ENCODE measurements around the gene ATP6V0E2. TPM values are rescaled to one million over a fixed set of nuclear protein-coding genes. Genes with fewer than 3 reads are reported as not detected.
"Not testable (repeated sequence)": the region's sequence is repeated elsewhere in the genome, so short reads cannot be mapped to it uniquely, and the experiment has no call there.

Gene ATP6V0E2
- polyA plus RNA-seq, 4 donors = 24.3 to 29.3 (median 28.3) TPM

DNA sequence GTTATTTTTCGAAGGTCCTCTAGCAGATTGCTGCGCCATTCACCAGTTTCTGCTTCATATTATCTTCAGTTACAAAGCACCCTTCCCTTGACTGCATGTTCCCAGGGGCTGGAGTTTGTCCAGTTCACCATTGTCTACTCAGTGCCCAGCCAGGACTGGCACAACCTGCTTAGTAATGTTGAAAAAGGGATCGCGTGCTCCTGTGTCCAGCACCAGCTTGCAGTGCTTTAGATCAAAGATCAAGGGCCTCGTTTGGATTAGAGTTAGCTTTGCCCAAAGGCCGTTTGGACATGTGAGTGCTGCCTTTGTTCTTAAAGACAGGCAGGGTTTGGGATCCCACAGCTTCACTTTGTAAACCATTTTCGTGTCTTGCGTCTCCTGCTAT lies 867 bp downstream of the ATP6V0E2 start:
- DNase-seq (ENCODE audit: low read depth in 4 of 4, low spot score in 2 of 4) = no peak

- DNase-seq (ENCODE audit: low read depth in 4 of 4, low spot score in 2 of 4) = no peak
These were observed 1.6 kb downstream of the ATP6V0E2 start for GRCh38 chr7:149875396-149875795.

- DNase-seq (ENCODE audit: low read depth in 4 of 4, low spot score in 2 of 4) = no peak
These were observed 4.2 kb downstream of the ATP6V0E2 start for GRCh38 chr7:149877890-149878522.

DNA sequence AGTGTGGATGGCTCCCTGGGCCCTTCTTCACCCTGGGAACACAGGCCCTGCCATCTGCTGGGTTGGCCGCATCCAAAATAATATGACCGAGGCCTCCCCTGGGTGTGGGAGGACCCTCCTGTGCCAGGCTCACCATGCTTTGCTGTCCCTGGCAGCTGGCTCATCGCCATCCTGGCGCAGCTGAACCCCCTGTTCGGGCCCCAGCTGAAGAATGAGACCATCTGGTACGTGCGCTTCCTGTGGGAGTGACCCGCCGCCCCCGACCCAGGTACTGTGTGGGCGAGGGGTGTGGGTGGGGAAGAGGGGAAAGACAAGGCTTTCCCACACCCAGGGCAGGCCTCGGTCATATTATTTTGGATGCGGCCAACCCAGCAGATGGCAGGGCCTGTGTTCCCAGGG lies 4.8 kb downstream of the ATP6V0E2 start:
- DNase-seq (ENCODE audit: low read depth in 4 of 4, low spot score in 2 of 4) = no peak

GRCh38 chr7:149879271-149879743 lies 5.5 kb downstream of the ATP6V0E2 start:
- no peak for DNase-seq (ENCODE audit: low read depth in 4 of 4, low spot score in 2 of 4)

DNA sequence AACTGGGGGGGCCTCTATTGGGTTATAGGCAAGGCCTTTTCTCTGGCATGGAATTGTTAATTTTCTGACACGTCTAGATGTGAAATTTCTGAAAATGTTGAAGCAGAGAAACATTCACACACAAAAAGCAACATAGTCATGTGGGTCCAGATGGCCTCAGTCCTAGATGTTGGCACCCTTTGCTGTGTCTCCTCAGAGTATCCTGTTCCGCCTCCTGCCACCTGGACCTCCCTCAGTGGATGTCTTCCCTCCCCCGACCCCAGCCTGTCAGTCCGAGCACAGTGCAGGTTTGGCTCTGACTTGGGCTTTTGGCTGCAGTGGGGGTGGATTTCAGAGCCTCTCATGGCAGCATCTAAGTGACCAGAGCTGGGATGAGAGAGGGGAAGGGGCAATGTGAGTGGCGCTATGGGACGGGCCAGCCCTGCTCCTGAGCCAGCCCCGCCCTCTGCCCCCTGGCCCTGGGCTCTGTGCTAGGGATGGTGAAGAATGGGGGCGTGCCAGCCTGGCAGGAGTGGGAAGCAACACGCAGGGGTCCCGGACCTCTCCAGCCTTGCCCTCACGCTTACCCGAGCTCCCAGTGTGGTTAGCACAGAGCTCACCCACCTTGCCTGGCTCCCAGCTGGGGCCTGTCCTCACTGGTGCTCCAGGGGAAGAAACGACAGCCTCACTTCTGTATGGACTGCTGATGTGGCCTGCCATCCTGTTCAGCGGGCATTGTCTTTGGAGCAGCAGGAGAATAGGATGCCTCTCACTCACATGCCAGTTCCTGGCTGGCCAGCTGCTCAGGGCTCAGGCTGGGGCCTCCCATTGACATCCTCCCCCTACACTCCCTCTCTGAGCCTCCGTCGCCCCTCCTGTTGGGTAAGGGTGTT lies 6.2 kb downstream of the ATP6V0E2 start:
- DNase-seq (ENCODE audit: low read depth in 4 of 4, low spot score in 2 of 4) = no peak

DNA sequence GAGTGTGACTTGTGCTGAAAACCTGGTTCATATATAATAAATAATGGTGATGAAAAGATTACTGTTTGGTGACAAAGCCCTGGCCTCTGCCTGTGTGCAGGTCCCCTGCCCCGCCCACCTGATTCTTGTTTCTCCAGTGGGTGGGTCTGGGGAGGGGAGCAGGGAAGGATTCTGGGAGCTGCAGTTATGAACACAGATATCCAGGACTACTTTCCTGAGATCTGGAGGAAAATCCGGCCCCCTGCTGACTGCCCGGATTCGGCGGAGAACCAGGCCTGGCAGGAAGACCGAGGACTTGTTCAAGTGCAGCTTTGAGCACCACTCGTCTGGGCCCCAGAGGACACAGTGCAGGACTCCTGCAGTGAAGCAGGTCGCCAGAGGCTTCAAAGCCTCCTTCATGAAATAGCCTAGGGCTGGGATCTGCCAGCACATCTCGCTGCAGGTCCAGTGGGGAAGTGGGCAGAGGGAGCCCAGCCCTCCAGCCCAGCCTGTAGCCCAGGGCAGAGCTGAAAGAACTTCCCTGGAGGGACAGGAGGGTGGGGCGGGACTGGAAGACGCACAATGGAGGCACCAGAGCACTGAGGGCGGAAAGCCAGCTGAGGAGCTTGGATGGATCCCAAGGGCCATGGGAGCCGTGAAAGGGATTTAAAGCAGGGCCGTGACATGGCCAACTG lies 7.0 kb downstream of the ATP6V0E2 start:
- no peak for DNase-seq (ENCODE audit: low read depth in 4 of 4, low spot score in 2 of 4)

GRCh38 chr7:149881328-149882247 lies 7.8 kb downstream of the ATP6V0E2 start:
- no peak for DNase-seq (ENCODE audit: low read depth in 4 of 4, low spot score in 2 of 4)

GRCh38 chr7:149882248-149883047 lies 8.7 kb downstream of the ATP6V0E2 start:
- DNase-seq (ENCODE audit: low read depth in 4 of 4, low spot score in 2 of 4) = no peak

- no peak for DNase-seq (ENCODE audit: low read depth in 4 of 4, low spot score in 2 of 4)
These were observed 9.3 kb downstream of the ATP6V0E2 start for GRCh38 chr7:149883048-149883438.

- peak in 1 of 4 donors; percentile 36 for DNase-seq (ENCODE audit: low read depth in 4 of 4, low spot score in 2 of 4)
These were observed 9.7 kb downstream of the ATP6V0E2 start for GRCh38 chr7:149883452-149883861.

- no peak for DNase-seq (ENCODE audit: low read depth in 4 of 4, low spot score in 2 of 4)
These were observed 10.2 kb downstream of the ATP6V0E2 start for GRCh38 chr7:149884016-149884415.

DNA sequence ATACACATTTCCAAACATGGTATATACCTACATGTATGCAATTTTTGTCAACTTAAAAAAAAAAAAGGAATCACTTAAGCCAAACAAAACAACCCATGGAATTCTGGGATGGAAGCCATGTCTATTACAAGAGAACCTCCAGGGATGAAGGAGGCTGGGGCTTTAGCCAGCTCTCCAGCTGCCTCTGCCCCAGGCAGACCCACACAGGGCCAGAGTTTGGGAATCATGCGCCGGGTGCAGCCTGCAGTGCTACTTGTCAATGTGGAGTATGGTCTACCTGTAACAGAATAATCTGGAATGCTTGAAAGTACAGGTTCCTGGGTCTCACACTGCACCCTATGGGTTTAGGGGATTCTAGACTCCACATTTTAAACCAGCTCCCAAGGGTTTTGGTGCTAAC lies 10.8 kb downstream of the ATP6V0E2 start:
- no peak for DNase-seq (ENCODE audit: low read depth in 4 of 4, low spot score in 2 of 4)

DNA sequence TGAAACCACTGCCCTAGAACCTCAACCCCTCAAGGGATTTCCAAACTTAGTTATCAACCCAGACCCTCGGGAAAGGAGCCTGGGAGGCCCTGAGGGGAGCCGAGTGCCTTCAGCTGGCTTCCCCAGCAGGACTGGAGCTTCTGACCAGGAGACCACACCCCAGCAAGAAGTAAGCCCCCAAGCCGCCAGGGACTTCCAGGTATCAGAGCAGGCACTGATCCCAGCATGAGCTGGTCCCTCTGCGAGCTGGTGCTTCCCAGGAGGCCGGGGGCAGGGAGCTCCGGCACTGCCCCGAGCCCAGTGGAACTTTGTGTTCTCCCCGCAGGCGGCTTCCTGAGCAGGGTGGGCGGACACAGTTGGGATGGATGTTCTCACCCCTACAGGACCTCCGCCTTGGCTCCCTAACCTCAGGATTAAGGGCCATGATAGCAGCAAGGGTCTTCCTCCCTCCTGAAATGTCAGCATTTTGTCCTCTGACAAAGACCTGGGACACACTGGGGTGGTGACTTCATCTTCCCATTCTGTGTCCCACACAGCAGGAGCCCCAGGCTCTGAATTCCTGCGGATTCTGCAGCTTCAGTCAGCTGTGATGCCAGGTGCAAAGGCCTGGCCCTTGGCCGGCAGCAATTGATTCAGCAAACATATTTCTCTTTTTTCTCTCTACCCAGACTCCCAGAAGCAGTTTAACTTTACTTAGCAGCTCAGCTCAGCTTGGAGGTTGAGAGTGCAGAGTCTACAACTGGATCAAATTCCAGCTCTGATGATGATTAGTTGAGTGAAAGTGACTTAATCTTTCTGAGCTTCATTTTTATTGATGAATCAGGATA lies 11.6 kb downstream of the ATP6V0E2 start:
- DNase-seq (ENCODE audit: low read depth in 4 of 4, low spot score in 2 of 4) = no peak

DNA sequence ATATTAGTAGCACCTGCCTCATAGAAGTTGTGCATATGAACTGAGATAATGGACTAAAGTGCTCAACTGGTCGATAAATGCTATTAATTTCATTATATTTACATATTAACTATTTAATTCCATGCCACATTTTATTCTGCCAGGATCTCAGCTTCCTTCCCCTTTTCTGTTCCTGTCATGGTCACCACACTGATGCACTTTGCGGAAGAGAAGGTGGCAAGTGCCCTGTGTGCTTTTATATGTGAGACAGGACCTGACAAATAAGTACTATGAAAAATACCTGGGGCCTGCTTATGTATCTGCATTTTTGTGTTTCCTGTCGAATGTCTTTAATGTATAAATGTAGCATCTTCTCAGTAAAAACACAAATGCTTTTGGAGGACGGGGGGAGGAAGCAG lies 12.2 kb downstream of the ATP6V0E2 start:
- DNase-seq (ENCODE audit: low read depth in 4 of 4, low spot score in 2 of 4) = no peak

DNA sequence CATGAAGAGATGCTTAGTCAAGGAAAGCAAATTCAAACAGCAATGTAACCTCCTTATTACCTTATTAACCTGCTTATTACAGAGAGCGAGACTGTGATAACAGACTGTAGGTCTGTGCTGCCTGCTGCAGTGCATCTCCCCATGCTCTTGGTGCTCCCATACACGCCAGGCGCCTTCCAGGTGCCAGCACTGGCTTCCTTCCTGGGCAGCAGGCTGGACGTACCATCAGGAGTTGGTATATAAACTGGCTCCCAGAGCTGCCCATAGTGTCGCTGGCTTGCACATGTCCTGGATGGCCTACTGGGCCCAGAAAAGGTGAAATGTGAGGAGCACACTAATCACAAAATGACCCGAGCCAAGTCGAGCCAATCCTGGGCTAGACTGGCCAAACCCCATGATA lies 13.5 kb downstream of the ATP6V0E2 start:
- DNase-seq (ENCODE audit: low read depth in 4 of 4, low spot score in 2 of 4) = no peak

- DNase-seq (ENCODE audit: low read depth in 4 of 4, low spot score in 2 of 4) = not testable (repeated sequence)
These were observed 16.9 kb downstream of the ATP6V0E2 start for GRCh38 chr7:149890715-149891114.

- not testable (repeated sequence) for DNase-seq (ENCODE audit: low read depth in 4 of 4, low spot score in 2 of 4)
These were observed 21.2 kb downstream of the ATP6V0E2 start for GRCh38 chr7:149894957-149895356.

Measured in left renal cortex interstitium (tissue), 4 donors.